ENCODE results near the gene DCAF10.
"Not testable (repeated sequence)": the region's sequence is repeated elsewhere in the genome, so short reads cannot be mapped to it uniquely, and the experiment has no call there.

DCAF10 gene

DNA sequence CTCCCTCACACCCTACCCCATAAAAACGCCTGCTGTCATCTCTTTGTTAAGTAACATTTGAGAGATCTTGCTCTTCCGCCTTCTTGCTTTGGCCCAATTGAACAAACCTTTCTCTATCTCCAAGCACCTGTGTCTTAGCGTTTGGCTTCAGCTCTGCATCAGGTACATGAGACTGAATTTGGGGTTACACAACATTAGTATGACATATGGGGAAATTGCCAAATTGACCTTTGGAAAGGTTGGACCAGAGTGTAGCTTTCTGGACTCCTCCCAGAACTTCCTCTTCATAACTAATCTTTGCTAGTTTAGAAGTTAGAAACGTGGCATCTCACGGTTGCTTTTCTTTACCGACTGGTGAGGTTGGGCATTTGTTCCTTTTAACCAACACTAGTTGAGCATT is 12.3 kb upstream of the DCAF10 start:
- in situ Hi-C loops (cut with MboI; ENCODE audit: low sequenced_read_pairs), result no loop called here

DNA sequence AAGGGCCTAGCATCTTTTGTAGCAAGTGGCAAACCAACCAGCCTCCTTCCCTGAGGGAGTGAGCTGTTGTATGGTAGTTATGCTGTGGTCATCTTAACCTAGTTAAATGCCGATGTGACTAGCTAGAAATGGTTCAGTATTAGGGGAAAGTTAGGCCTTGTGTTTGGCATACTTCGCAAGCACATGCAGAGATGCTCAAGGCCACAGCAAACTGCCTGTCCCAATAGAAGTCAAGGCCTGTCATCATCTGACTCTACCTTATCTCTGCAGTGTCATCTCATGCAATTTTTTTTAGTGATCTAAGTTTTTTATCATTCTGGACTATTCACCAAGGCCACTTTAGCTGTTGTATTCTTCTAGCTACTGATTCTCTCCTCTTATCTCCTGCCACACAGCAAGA is 10.5 kb upstream of the DCAF10 start:
- in situ Hi-C loops (cut with MboI; ENCODE audit: low sequenced_read_pairs), result no loop called here

DNA sequence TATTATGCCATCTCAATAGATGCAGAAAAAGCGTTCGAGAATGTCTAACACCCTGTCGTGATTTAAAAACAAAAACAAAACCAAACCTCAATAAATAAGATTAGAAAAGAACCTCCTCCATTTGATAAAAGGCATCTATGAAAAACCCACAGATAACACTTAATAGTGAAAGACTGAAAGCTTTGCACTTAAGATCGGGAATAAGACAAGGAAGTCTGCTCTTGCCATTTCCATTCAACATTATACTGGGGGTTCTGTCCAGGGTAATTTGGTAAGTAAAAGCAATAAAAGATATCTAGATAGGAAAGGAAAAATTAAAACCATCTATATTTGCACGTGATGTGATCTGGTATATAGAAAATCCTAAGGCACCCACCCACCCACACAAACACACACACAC is 8.5 kb upstream of the DCAF10 start:
- in situ Hi-C loops (cut with MboI; ENCODE audit: low sequenced_read_pairs), result no loop called here

DNA sequence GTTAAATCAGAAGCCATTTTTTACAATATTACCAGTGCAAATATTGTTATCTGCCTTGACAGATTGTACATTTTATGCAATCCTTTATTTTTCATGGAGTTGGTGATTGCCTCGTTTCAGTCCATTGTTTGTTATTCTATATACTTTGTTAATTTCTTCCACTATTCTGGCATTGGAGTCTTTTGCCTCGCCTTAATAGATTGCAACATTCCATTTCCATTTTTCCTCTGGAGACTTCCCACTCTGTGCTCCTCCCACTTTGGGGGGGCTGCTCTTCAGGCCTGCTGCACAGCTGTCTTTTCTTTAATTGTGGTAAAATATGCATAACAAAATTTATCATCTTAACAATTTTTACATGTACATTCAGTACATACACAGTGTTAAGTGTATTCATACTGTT is 4.4 kb upstream of the DCAF10 start:
- in situ Hi-C loops (cut with MboI; ENCODE audit: low sequenced_read_pairs), result no loop called here

DNA sequence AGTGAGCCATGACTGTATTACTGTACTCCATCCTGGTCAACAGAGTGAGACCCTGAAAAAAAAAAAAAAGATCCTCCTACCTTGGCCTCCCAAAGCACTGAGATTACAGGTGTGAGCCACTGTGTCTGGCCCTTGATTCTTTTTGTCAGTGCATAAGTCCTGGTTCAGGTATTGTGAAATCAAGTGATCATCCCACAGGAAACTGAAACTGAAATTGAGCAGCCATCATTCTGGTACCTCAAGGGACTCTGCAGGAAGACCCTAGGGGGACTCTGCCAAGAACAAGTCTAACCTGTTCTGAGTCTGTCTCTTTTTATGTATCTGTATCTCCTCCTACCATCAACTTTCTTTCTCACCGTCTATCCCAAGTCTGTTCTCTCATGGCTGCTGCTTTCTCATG is 1.9 kb upstream of the DCAF10 start:
- in situ Hi-C loops (cut with MboI; ENCODE audit: low sequenced_read_pairs), result no loop called here

DNA sequence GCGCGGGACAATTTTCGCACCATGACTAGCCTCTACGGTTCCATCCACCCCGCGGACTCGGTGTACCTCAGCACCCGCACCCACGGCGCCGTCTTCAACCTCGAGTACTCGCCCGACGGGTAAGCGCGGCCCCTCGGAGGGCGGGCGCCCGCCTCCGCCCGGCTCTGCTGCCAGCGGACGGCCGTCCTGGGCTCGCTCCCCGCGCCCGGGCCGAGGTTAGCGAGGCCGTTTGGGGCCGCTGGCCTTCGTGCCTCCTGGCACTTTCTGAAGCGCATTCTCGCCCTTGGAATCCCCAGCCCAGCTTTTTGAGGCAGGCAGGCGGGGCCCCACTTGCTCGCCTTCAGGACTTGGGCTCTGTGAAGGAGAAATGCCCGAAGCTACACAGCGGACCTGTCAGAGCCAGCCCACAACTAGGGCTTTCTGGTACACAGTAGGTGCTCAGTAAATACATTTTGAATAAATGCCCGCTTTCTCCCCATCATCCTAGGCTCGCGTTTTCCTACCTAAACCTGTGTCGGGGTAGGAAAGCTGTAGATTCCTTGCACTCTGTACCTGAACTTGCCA is 772 bp downstream of the DCAF10 start:
- in situ Hi-C loops (cut with MboI; ENCODE audit: low sequenced_read_pairs), result no loop called here

DNA sequence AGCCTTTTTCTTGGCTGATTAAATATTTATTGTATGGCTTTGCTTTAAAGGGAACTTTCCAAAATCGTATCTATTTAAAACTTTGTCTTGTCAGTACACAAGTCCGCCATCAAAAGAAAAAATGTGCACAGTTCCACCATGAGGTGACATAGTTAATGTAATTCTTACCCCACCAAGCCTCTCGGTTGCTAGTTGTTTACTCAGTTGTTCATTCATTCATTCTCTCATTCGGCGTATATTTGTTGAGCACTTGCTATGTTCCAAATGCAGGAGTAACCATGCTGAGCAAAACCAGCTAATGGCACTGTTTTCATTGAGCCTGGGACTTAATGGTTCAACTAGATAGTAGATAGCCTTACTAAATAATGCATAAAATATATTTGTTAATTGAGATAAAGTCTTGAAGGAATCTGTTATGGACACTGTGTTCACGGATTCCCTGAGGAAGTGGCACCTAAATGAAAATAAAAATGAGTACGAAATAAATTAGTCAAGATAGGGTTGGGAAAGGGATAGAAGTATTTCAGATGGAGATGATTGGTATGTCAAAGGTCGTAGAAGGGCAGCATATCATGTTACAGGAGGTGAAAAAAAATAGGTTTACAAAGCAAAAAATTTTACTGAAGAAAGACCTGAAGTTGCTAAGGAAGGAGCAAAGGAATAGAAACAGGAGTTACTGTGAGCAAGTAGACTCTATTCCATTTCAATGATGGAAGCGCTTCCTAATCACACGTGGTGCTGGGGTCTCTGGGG is 1.5 kb downstream of the DCAF10 start:
- in situ Hi-C loops (cut with MboI; ENCODE audit: low sequenced_read_pairs), result no loop called here

DNA sequence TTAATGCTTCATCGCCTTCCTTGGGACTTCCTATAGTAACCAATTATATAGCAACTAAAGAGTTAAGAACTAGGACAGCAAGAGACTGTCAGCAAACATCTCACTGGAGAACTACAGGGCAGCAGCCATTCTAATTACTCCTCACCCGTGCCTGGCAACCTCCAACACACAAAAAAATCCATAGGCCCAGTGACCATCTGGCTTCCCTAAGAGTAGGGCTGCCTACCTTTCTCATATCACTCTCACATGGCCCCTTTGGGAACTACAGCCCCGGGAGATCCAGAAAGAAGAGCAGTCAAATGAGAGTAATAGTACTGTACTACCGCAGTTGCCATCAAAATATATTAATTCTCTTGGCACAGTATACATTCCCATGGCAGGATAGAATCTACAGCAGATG is 5.7 kb downstream of the DCAF10 start:
- in situ Hi-C loops (cut with MboI; ENCODE audit: low sequenced_read_pairs), result no loop called here

DNA sequence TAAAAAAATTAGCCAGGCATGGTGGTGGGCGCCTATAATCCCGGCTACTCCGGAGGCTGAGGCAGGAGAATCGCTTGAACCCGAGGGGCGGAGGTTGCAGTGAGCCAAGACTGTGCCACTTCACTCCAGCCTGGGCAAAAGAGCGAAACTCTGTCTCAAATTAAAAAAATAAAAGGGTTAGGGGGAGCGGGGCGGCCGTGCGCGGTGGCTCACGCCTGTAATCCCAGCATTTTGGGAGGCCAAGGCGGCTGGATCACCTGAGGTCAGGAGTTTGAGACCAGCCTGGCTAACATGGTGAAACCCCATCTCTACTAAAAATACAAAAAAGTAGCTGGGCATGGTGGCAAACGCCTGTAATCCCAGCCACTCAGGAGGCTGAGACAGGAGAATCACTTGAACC is 9.1 kb downstream of the DCAF10 start:
- in situ Hi-C loops (cut with MboI; ENCODE audit: low sequenced_read_pairs), result not testable (repeated sequence)

DNA sequence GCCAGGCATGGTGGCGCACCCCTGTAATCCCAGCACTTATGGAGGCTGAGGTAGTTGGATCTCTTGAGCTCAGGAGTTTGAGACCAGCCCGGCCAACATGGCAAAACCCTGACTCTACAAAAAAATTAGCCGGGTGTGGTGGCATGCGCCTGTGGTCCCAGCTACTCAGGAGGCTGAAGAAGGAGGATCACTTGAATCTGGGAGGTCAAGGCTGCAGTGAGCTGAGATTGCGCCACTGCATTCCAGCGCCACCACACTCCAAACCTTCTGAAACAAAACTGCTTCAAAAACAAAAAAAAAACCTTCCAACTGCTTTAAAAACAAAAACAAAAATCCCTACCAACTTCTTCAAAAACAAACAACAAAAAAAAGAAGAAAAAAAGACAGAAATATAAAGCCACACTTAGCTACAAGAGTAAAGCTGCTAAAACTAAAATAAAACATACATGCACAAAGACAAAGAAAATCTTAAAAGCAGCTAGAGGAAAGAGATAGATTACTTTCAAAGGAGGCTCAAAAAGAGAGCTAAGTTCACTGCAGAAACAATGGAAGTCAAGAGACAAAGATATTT is 11.4 kb downstream of the DCAF10 start:
- in situ Hi-C loops (cut with MboI; ENCODE audit: low sequenced_read_pairs), result no loop called here

DNA sequence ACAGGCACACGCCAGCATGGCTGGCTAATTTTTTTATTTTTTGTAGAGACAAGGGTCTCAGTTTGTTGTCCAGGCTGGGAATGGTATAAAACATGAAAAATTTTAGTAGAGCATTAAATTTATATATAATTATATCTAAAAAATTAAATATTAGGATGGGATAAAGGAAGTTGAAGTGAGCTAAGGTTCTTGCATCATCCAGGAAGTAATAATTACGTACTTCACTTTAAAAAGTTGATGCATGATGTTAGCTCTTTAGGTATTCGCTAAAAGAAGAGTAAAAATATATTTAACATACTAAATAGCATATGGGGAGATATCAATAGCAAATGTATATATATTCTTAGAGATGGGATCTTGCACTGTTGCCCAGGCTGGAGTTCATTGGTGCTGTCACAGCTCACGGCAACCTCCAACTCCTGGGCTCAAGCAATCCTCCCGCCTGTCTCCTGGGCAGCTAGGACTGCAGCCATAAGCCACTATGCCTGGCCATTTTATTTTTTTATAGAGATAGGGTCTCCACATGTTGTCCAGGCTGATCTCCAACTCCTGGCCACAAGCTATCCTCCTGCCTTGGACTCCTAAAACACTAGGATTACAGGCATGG is 12.3 kb downstream of the DCAF10 start:
- in situ Hi-C loops (cut with MboI; ENCODE audit: low sequenced_read_pairs), result no loop called here

DNA sequence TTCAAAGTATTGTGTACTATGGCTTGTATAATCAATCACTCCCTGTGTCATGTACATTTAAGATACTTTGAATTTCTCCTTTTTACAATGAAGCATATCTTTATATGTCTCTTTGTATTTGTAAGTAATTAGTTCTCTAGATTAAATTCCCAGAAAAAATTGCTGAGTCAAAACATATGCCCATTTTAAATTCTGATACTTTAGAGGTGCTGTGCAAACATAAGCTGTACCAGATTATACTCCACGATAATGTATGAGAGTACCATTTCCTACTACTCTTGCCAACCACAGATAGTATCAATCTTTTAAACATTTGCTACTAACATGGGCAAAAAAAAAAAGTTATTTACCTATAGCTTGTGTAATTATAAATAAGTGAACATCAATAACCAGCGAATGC is 18.3 kb downstream of the DCAF10 start:
- in situ Hi-C loops (cut with MboI; ENCODE audit: low sequenced_read_pairs), result no loop called here

DNA sequence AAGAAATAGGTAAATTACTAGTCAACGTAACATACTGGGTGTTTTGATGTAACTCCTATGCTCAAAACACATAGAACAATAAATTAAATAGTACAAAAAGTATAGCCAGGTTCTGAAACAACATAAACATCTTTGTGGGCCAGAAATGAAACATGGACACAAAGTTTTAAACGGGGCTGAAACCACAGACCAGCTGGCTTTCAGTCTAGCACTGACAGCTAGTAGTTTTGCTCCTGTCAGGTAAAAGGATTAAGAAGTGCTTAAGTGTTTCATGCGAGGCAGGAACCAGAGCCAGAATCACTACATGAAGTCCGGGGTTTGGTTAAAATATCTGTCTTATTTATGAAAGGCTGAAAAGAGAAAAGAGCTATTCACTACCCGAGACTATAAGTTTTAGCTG is 19.5 kb downstream of the DCAF10 start:
- in situ Hi-C loops (cut with MboI; ENCODE audit: low sequenced_read_pairs), result no loop called here

DNA sequence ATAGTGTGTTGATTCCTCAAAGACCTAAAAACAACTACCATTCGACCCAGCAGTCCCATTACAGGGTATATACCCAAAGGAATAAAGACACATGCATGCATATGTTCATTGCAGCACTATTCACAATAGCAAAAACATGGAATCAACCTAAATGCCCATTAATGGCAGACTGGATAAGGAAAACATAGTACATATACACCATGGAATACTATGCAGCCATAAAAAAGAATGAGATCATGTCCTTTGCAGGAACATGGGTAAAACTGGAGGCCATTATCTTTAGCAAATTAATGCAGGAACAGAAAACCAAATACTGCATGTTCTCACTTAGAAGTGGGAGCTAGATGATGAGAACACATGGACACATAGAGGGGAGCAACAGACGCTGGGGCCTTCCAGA is 24.6 kb downstream of the DCAF10 start:
- in situ Hi-C loops (cut with MboI; ENCODE audit: low sequenced_read_pairs), result not testable (repeated sequence)

DNA sequence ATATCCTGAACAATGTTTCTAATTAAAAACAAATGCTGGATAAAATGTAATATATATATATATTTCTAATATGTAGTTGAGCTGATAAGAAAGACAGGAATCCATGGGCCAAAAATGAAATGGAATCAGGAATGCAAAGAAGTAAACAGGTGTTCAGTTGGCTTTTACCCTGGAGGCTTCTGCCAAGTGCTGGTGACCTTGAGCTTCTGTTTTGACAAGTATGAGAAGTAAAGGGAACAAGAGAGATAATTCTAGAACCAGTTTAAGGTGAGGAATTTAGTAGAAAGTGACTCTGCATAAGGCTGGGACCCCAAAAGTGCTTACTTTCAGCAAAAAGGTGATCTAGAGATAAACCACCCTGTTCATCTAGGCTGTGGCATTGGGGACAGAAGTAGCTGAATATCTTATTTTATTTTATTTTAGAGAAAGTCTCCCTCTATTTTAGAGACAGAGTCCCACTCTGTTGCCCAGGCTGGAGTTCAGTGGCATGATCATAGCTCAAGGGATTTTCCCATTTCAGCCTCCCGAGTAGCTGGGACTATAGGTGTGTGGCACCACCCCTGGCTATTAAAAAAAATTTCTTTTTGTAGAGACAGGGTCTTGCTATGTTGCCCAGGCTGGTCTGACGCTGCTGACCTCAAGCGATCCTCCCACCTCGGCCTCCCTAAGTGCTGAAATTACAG is 27.0 kb downstream of the DCAF10 start:
- in situ Hi-C loops (cut with MboI; ENCODE audit: low sequenced_read_pairs), result no loop called here

DNA sequence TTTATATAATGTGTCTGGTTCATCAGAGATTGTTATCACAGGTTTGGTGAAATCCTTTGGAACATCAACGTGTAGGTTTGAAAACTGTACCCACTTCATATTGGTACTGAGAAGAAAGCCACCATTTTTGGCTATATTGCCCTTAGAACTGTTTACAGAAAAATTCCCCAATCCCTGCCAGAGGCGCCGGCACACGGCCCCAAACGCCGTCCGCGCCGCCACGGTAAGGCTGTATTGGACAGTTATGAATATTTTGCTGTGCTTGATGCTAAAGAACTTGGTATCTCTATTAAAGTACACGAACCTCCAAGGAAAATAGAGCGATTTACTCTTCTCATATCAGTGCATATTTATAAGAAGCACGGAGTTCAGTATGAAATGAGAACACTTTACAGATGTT is 35.2 kb downstream of the DCAF10 start:
- in situ Hi-C loops (cut with MboI; ENCODE audit: low sequenced_read_pairs), result no loop called here

DNA sequence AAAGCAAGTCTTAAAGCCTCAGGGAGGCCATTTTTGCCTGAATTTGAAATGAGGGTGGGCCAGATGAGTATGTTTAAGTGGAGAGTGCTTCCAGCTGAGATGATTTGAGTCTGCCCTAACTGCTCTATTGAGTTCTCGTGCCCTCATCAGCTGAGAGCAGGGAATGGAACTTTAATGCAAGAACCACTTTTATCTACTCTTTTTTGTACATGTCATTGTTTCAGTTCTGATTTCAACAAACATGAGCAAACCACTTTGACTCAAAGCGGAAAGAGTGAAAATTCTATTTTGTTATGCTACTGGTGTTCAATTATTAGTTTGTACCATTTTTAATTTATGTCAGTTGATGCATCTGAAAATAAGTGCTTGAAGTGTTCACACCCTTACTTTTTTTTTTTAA is 35.8 kb downstream of the DCAF10 start:
- in situ Hi-C loops (cut with MboI; ENCODE audit: low sequenced_read_pairs), result no loop called here

DNA sequence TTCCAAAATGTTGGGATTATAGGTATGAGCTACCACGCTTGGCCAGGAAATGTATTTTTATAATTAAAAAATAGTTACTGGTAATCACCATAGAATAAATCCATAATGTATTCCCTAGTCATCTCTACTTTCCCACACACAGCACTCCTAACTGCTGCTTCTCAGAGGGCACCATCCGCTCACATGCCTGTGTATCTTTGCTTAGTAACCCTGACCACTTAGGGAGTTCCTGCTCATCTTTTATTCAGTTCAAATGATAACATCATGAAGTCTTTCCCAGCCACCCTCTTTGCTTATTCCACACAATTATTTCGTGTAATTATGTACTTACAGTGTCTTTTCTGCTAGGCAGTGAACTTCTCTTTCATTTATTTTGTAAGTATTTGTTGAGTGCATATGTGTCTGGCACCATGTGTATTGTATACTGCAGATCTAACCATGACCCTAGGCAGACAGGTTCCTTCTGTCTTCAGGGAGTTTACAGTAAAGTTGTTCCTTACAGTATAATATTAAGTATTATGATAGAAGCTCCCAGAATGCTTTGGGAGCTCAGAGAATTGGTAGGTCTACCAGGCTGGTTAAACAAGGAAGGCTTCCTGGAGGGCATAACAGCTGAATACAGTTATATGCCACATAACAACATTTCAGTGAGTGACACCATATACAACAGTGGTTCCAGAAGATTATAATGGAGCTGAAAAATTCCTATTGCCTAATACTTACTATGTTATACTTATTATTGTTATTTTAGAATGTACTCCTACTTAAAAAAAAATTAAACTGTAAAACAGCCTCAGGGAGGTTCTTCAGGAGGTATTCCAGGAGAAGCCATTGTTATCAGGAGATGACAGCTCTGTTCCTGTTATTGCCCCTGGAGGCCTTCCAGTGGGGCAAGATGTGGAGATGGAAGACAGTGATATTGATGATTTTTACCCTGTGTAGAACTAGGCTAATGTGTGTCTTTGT is 39.2 kb downstream of the DCAF10 start:
- in situ Hi-C loops (cut with MboI; ENCODE audit: low sequenced_read_pairs), result no loop called here

DNA sequence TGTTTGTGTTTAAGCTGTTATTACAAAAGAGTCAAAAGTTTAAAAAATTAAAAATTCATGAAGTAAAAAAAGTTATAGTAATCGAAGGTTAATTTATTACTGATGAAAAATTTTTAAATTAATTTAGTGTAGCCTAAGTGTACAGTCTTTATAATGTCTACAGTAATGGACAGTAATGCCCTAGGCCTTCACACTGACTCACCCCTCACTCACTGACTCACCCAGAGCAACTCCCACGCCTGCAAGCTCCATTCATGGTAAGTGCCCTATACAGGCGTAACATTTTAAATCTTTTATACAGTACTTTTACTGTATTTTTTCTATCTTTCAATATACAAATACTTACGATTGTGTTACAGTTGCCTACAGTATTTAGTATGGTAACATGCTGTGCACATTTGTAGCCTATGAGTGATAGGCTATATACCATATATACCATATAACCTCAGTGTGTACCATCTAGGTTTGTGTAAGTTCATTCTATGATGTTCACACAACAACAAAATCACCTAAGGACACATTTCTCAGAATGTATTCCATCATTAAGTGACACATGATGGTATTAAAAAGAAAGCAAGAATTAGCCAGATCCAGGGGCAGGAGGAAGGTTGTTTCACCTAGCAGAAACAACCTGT is 40.1 kb downstream of the DCAF10 start:
- in situ Hi-C loops (cut with MboI; ENCODE audit: low sequenced_read_pairs), result no loop called here

DNA sequence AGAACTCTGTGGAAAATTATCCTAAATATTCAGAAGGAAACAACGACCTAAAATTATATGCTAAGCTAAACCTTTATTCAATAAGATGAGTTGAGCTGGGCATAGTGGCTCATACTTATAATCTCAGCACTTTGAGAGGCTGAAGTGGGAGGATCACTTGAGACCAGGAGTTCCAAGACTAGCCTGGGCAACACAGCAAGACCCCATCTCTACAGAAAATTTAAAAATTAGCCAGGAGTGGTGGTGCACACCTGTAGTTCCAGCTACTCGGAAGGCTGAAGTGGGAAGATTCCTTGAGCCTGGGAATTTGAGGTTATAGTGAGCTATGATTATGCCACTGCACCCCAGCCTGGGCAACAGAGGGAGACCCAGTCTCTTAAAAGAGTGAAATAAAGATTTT is 51.6 kb downstream of the DCAF10 start:
- in situ Hi-C loops (cut with MboI; ENCODE audit: low sequenced_read_pairs), result no loop called here

All from HL-60/S4 treated with retinoic acid at 250 ng/mL for 4 days and 3 days (cell line).